Astrocyte (in vitro differentiated cells and primary cell): ENCODE measurements around the gene PGPEP1. TPM values are rescaled to one million over a fixed set of nuclear protein-coding genes. Genes with fewer than 3 reads are reported as not detected.
"Not testable (repeated sequence)": the region's sequence is repeated elsewhere in the genome, so short reads cannot be mapped to it uniquely, and the experiment has no call there.

Experiments used
- DNase-seq: peaks from one replicate; pipeline ENCODE4 v3.0.0-alpha.2; 2010; ENCODE audit warnings: low read depth
- FAIRE-seq: peaks from 2 replicates; lab custom pipeline; 2011; peaks lifted over from hg19 to GRCh38; lab: Jason Lieb, UNC
- H2AFZ ChIP-seq: 2 replicates; pipeline ENCODE4 v1.6.0; 2012; ENCODE audit warnings: low read depth, low read length, inconsistent platforms
- H3K27ac ChIP-seq: 2 replicates; pipeline ENCODE4 v1.5.1; 2011; ENCODE audit warnings: low read depth, low read length, inconsistent platforms
- H3K27me3 ChIP-seq: 2 replicates; pipeline ENCODE4 v1.6.0; 2011; ENCODE audit warnings: low read length, inconsistent platforms; ENCODE audit not compliant: insufficient read depth
- H3K36me3 ChIP-seq: 2 replicates; pipeline ENCODE4 v1.5.1; 2011; ENCODE audit warnings: low read length, inconsistent platforms; ENCODE audit not compliant: insufficient read depth
- H3K4me1 ChIP-seq: 2 replicates; pipeline ENCODE4 v1.5.1; 2011; ENCODE audit warnings: low read length, inconsistent platforms; ENCODE audit not compliant: insufficient read depth
- H3K4me2 ChIP-seq: 2 replicates; pipeline ENCODE4 v1.6.0; 2012; ENCODE audit warnings: low read length, inconsistent platforms
- H3K4me3 ChIP-seq: 2 replicates; pipeline ENCODE4 v1.5.1; 2011; ENCODE audit warnings: low read depth, mild to moderate bottlenecking, low read length, inconsistent platforms; ENCODE audit not compliant: insufficient read depth
- H3K79me2 ChIP-seq: 2 replicates; pipeline ENCODE4 v1.6.0; 2012; ENCODE audit warnings: mild to moderate bottlenecking, low read length, inconsistent platforms; ENCODE audit not compliant: insufficient read depth
- H3K9ac ChIP-seq: 2 replicates; pipeline ENCODE4 v1.6.0; 2012; ENCODE audit warnings: mild to moderate bottlenecking, low read length, inconsistent platforms
- H3K9me3 ChIP-seq: 2 replicates; pipeline ENCODE4 v1.5.1; 2012; ENCODE audit warnings: low read depth, mild to moderate bottlenecking, low read length, inconsistent platforms; ENCODE audit not compliant: insufficient read depth
- H4K20me1 ChIP-seq: 2 replicates; pipeline ENCODE4 v1.6.0; 2012; ENCODE audit warnings: low read length, inconsistent platforms; ENCODE audit not compliant: insufficient read depth
- H3K27ac Mint-ChIP-seq: one replicate; pipeline ENCODE4 v1.8.0; 2021; ENCODE audit warnings: mild to moderate bottlenecking, mixed read lengths; ENCODE audit not compliant: unreplicated experiment
- H3K27me3 Mint-ChIP-seq: one replicate; pipeline ENCODE4 v1.8.0; 2021; ENCODE audit warnings: low read depth, mixed read lengths; ENCODE audit not compliant: unreplicated experiment
- H3K36me3 Mint-ChIP-seq: one replicate; pipeline ENCODE4 v1.8.0; 2021; ENCODE audit warnings: low read depth, mixed read lengths; ENCODE audit not compliant: unreplicated experiment
- H3K4me1 Mint-ChIP-seq: one replicate; pipeline ENCODE4 v1.8.0; 2021; ENCODE audit warnings: low read depth, mixed read lengths; ENCODE audit not compliant: unreplicated experiment
- H3K4me3 Mint-ChIP-seq: one replicate; pipeline ENCODE4 v1.8.0; 2021; ENCODE audit warnings: mild to moderate bottlenecking, moderate library complexity, mixed read lengths; ENCODE audit not compliant: unreplicated experiment
- H3K9me3 Mint-ChIP-seq: one replicate; pipeline ENCODE4 v1.8.0; 2021; ENCODE audit warnings: mild to moderate bottlenecking, mixed read lengths; ENCODE audit not compliant: unreplicated experiment
- EZH2 ChIP-seq: IDR thresholded peaks from 2 replicates; pipeline ENCODE4 v1.6.1; 2012; ENCODE audit warnings: mild to moderate bottlenecking, low read length, inconsistent platforms; ENCODE audit not compliant: insufficient read depth
- total RNA-seq: library from RNA; stranded (reverse); gene quantifications from 2 replicates; pipeline ENCODE4 v1.2.1, GENCODE V29; 2021
- TF ChIP-seq, protein P1 (sequence below): IDR thresholded peaks from 2 replicates; pipeline ENCODE4 v1.5.1; 2011; ENCODE audit warnings: low read depth, mild to moderate bottlenecking, inconsistent platforms, low read length, moderate library complexity; ENCODE audit not compliant: insufficient read depth

Gene PGPEP1
- total RNA-seq, 1 donor from 2014 or later: 28.4 TPM

DNA sequence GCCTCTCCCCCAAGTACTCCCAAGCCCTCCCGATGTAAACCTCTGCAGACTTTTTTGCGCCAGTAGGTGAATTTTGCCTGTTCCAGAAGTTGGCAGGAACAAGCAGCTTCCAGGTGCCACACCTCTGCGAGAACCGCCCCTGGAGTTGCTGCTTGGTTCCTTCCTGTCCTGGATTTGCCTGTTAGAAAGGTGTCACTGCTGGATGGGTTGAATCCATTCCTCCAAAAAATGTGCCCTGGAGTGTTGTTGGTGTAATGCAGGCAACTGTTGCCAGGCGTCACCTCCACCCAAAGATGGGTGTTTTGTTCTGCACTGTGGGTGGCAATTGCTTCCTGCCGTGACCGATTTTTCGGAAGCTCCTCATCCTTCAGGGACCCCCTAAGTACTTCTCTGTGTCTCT is 5.7 kb downstream of the PGPEP1 start:
- Mint-ChIP-seq H3K36me3 (peaks cover 24% of the 10 kb centered on the region), H3K4me3 (peak overlapping the region; percentile 63), H3K9me3 (no peaks in the 10 kb centered on the region), H3K27me3 (peaks cover 2% of the 10 kb centered on the region), H3K27ac (no peak overlapping the region), H3K4me1 (peaks cover 2% of the 10 kb centered on the region)
- no peaks in the 10 kb centered on the region for H3K9me3 ChIP-seq
- FAIRE-seq (no peak), DNase-seq (no peak)
- peaks cover 10% of the 10 kb centered on the region for H3K4me1 ChIP-seq
- no peak overlapping the region for H2AFZ ChIP-seq
- peaks cover 2% of the 10 kb centered on the region for H3K79me2 ChIP-seq
- no peaks in the 10 kb centered on the region for H4K20me1 ChIP-seq
- H3K9ac ChIP-seq: no peak overlapping the region
- H3K4me3 ChIP-seq: no peak overlapping the region
- no peaks in the 10 kb centered on the region for H3K36me3 ChIP-seq
- no peak overlapping the region for H3K27ac ChIP-seq
- TF ChIP-seq, protein P1, sequence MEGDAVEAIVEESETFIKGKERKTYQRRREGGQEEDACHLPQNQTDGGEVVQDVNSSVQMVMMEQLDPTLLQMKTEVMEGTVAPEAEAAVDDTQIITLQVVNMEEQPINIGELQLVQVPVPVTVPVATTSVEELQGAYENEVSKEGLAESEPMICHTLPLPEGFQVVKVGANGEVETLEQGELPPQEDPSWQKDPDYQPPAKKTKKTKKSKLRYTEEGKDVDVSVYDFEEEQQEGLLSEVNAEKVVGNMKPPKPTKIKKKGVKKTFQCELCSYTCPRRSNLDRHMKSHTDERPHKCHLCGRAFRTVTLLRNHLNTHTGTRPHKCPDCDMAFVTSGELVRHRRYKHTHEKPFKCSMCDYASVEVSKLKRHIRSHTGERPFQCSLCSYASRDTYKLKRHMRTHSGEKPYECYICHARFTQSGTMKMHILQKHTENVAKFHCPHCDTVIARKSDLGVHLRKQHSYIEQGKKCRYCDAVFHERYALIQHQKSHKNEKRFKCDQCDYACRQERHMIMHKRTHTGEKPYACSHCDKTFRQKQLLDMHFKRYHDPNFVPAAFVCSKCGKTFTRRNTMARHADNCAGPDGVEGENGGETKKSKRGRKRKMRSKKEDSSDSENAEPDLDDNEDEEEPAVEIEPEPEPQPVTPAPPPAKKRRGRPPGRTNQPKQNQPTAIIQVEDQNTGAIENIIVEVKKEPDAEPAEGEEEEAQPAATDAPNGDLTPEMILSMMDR: no peak
- TF ChIP-seq EZH2: no peak
- H3K4me2 ChIP-seq: no peak overlapping the region
- no peaks in the 10 kb centered on the region for H3K27me3 ChIP-seq

DNA sequence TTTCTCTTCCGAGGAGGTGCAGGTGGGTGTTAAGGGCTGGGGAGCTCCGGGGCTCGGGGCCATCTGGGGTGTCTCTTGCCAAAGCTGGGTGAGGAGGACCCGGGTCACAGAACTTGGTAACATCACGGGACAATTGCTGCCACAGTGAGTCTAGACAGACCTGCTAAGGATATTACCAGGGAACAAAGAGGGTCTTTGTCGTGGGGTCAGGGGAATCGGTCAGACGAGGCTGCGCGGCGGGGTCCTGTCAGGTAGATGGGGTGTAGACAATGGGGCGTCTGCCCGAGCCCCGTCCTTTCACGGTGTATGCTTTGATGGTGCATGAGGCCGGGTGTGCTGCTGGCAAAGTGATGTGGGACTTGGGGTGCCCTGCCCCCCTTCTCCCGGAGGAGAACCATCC is 7.8 kb downstream of the PGPEP1 start:
- no peak for DNase-seq
- no peak overlapping the region for H3K4me3 Mint-ChIP-seq
- H3K4me3 ChIP-seq: no peak overlapping the region
- H3K27ac ChIP-seq: no peak overlapping the region
- no peaks in the 10 kb centered on the region for H3K27me3 ChIP-seq
- no peak overlapping the region for H2AFZ ChIP-seq
- peaks cover 7% of the 10 kb centered on the region for H3K4me1 ChIP-seq
- no peak overlapping the region for H3K4me2 ChIP-seq
- H3K27ac Mint-ChIP-seq: no peak overlapping the region
- H3K36me3 Mint-ChIP-seq: peaks cover 23% of the 10 kb centered on the region
- H4K20me1 ChIP-seq: no peaks in the 10 kb centered on the region
- peaks cover 2% of the 10 kb centered on the region for H3K27me3 Mint-ChIP-seq
- no peak for TF ChIP-seq EZH2
- TF ChIP-seq, protein P1: no peak
- H3K9me3 ChIP-seq: no peaks in the 10 kb centered on the region
- H3K9ac ChIP-seq: no peak overlapping the region
- no peaks in the 10 kb centered on the region for H3K4me1 Mint-ChIP-seq
- FAIRE-seq: no peak
- H3K9me3 Mint-ChIP-seq: no peaks in the 10 kb centered on the region
- H3K36me3 ChIP-seq: no peaks in the 10 kb centered on the region
- H3K79me2 ChIP-seq: no peaks in the 10 kb centered on the region

DNA sequence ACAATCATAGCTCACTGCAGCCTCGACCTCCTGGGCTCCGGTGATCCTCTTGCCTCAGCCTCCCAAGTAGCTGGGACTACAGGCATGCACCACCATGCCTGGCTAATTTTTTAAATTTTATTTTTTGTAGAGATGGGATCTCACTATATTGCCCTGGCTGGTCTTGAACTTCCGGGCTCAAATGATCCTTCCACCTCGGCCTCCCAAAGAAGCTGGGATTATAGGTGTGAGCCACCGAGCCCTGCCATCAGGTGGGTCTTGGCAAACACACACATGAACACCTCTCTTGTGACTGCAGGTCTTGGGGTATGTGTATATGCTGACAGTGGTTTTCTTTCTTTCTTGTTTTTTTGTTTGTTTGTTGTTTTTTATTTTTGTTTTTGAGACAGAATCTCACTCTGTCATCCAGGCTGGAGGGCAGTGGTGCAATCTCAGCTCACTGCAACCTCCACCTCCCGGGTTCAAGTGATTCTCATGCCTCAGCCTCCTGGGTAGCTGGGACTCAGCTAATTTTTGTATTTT is 8.5 kb downstream of the PGPEP1 start:
- H3K9me3 Mint-ChIP-seq, H3K4me1 Mint-ChIP-seq, H4K20me1 ChIP-seq, H3K9me3 ChIP-seq, H3K27ac Mint-ChIP-seq, H3K4me3 Mint-ChIP-seq, DNase-seq, H2AFZ ChIP-seq, H3K4me3 ChIP-seq, H3K27me3 Mint-ChIP-seq, H3K36me3 ChIP-seq, H3K79me2 ChIP-seq, FAIRE-seq, H3K4me1 ChIP-seq, H3K27me3 ChIP-seq, H3K9ac ChIP-seq, H3K27ac ChIP-seq, H3K4me2 ChIP-seq: not testable (repeated sequence)
- peaks cover 24% of the 10 kb centered on the region for H3K36me3 Mint-ChIP-seq
